Activated B cell treated with CpG ODN at 0.5 μM for 24 hours (primary cell): ENCODE data around the gene SLCO3A1. TPM values are rescaled to one million over a fixed set of nuclear protein-coding genes. Genes with fewer than 3 reads are reported as not detected.

Experiments used
- ATAC-seq: fragments of 200-7000 bp; cut with Tn5 transposase; one replicate; pipeline ENCODE4 v1.10.0; 2021; ENCODE audit warnings: low read depth, mild to moderate bottlenecking, moderate library complexity
- CTCF ChIA-PET: fragments of 350-600 bp; sonication (Branson Sonifier 250); formaldehyde crosslinking; loops from one replicate; lab custom pipeline; 2021; ENCODE audit warnings: antibody characterized with exemption; lab: Charles Lee
- POLR2A ChIA-PET: fragments of 350-600 bp; sonication (Branson Sonifier 250); formaldehyde crosslinking; loops from one replicate; lab custom pipeline; 2021; ENCODE audit warnings: antibody characterized with exemption; lab: Charles Lee
- DNase-seq: peaks from one replicate; pipeline ENCODE4 v3.0.0; 2022
- H3K27ac Mint-ChIP-seq: one replicate; pipeline ENCODE4 v1.8.0; 2020; ENCODE audit warnings: mixed read lengths
- H3K27me3 Mint-ChIP-seq: one replicate; pipeline ENCODE4 v1.8.0; 2021; ENCODE audit warnings: mixed read lengths
- H3K36me3 Mint-ChIP-seq: one replicate; pipeline ENCODE4 v1.8.0; 2021; ENCODE audit warnings: low read depth, mixed read lengths
- H3K4me1 Mint-ChIP-seq: one replicate; pipeline ENCODE4 v1.8.0; 2021; ENCODE audit warnings: mixed read lengths
- H3K4me3 Mint-ChIP-seq: one replicate; pipeline ENCODE4 v1.8.0; 2020; ENCODE audit warnings: mild to moderate bottlenecking, mixed read lengths
- H3K9me3 Mint-ChIP-seq: one replicate; pipeline ENCODE4 v1.8.0; 2020; ENCODE audit warnings: mixed read lengths
- CTCF ChIP-seq: fragments of 200-600 bp; IDR thresholded peaks from one replicate; pipeline ENCODE4 v1.8.0; 2022; ENCODE audit warnings: antibody characterized with exemption, mild to moderate bottlenecking
- intact Hi-C: fragments of 100-400 bp; cut with micrococcal nuclease; formaldehyde crosslinking; loops from one replicate; pipeline ENCODE4 v1.15.1; 2024
- total RNA-seq: library from RNA; stranded (reverse); gene quantifications from 2 replicates; pipeline ENCODE4 v1.2.3, GENCODE V29; 2022

Gene SLCO3A1
- total RNA-seq, 1 donor from 2014 or later, result 0.82 TPM

DNA sequence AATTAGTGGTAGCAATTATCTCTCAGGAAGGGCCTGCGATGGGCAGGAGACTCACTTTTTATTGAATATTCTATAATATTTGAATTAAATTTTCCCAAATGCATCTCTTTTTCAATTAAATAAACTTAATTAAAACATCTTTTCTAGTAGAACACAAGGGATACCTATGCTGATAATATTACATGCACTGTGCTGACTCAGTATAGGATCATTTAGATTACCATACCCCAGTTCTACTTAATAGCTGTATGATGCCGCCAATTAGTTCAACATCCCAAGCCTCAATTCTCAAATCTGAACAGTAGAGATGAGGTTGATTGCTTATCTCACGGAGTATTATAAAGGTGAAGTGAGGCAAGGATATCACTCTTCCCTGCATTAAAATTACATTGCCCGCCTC is 149.2 kb downstream of the SLCO3A1 start:
- TF ChIP-seq CTCF, result no peak
- no peak overlapping the region for H3K27ac Mint-ChIP-seq
- DNase-seq (no peak), ATAC-seq (no peak)
- ChIA-PET POLR2A (no interaction called here), CTCF (no interaction called here)
- H3K4me3 Mint-ChIP-seq, result no peak overlapping the region
- no peaks in the 10 kb centered on the region for H3K4me1 Mint-ChIP-seq
- H3K27me3 Mint-ChIP-seq, result no peaks in the 10 kb centered on the region
- intact Hi-C loops, result no loop called here
- H3K9me3 Mint-ChIP-seq, result no peaks in the 10 kb centered on the region
- H3K36me3 Mint-ChIP-seq, result no peaks in the 10 kb centered on the region

- no peaks in the 10 kb centered on the region for H3K36me3 Mint-ChIP-seq
Measured at GRCh38 chr15:92003515-92004067, 150.1 kb downstream of the SLCO3A1 start.

GRCh38 chr15:92005154-92005553 is 151.6 kb downstream of the SLCO3A1 start:
- Mint-ChIP-seq H3K27ac (no peak overlapping the region), H3K36me3 (no peaks in the 10 kb centered on the region), H3K27me3 (no peaks in the 10 kb centered on the region), H3K4me1 (no peaks in the 10 kb centered on the region), H3K4me3 (no peak overlapping the region), H3K9me3 (no peaks in the 10 kb centered on the region)
- ATAC-seq (no peak), DNase-seq (no peak)
- ChIA-PET POLR2A (no interaction called here), CTCF (no interaction called here)
- intact Hi-C loops, result no loop called here
- TF ChIP-seq CTCF, result no peak

More at GRCh38 chr15:92003515-92004067, 150.1 kb downstream of the SLCO3A1 start:
- CTCF ChIA-PET, result no interaction called here
- no peak for TF ChIP-seq CTCF
- Mint-ChIP-seq H3K9me3 (no peaks in the 10 kb centered on the region), H3K27ac (no peak overlapping the region), H3K4me3 (no peak overlapping the region), H3K4me1 (no peaks in the 10 kb centered on the region), H3K27me3 (no peaks in the 10 kb centered on the region)
- POLR2A ChIA-PET, result no interaction called here
- ATAC-seq, result no peak
- intact Hi-C loops, result no loop called here
- DNase-seq, result no peak

DNA sequence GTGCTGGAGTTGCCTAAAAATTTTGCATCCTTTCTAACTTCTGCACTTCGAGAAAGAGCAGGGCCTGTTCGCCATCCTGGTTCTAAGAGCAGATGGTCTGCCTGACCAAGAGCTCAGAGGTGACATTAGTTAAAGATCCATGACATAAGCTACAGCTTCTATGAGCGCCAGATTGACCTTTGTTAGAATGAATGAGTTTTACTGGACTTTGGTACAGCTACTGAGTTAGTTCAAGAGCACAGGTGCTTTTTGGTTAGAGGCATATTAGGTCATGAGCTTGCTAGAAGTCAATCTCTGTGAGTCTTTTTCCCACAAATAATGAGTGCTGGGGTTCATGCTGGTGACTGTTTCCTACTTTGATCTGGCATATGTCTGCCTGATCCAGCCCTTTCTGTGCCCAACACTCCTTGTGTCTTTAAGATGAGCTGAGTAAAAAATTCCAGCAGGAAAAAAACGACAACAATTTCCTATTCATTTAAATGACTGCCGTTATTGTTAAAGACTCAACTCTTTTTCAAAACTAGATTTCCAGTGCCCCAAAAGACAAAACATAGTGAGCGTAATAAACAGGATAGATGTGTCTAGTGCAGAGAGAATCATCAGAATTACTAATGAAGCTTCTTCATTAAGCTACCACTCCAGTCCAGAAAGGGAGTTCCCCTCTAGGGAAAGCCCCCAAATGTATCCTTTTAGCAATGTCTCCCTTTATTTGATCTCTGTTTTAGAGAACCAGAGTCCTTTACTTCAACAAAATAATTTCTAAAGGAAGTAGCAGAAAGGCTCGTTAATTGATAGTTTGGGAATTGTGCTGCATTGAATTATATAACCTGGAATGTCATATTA is 152.9 kb downstream of the SLCO3A1 start:
- POLR2A ChIA-PET, result no interaction called here
- no peak overlapping the region for H3K4me3 Mint-ChIP-seq
- CTCF ChIA-PET, result no interaction called here
- ATAC-seq (no peak), DNase-seq (no peak)
- no peaks in the 10 kb centered on the region for H3K4me1 Mint-ChIP-seq
- no peaks in the 10 kb centered on the region for H3K27me3 Mint-ChIP-seq
- intact Hi-C loops, result no loop called here
- H3K9me3 Mint-ChIP-seq, result no peaks in the 10 kb centered on the region
- H3K27ac Mint-ChIP-seq, result no peak overlapping the region
- no peaks in the 10 kb centered on the region for H3K36me3 Mint-ChIP-seq
- TF ChIP-seq CTCF, result no peak

- Mint-ChIP-seq H3K27me3 (no peaks in the 10 kb centered on the region), H3K27ac (no peak overlapping the region), H3K4me1 (no peaks in the 10 kb centered on the region), H3K36me3 (no peaks in the 10 kb centered on the region), H3K4me3 (no peak overlapping the region), H3K9me3 (no peaks in the 10 kb centered on the region)
- ChIA-PET CTCF (no interaction called here), POLR2A (no interaction called here)
- no peak for TF ChIP-seq CTCF
- DNase-seq, result no peak
- intact Hi-C loops, result no loop called here
- ATAC-seq, result no peak
Measured at GRCh38 chr15:92009162-92009561, 155.7 kb downstream of the SLCO3A1 start.
